Femur (tissue), 1 donor: Measurements from ENCODE around the gene NOL11.
"Not testable (repeated sequence)": the region's sequence is repeated elsewhere in the genome, so short reads cannot be mapped to it uniquely, and the experiment has no call there.

Source experiments
- DNase-seq: peaks from one replicate; pipeline ENCODE4 v3.0.0-alpha.2; 2017

NOL11 gene

GRCh38 chr17:67711916-67712315 is 5.8 kb upstream of the NOL11 start:
- DNase-seq: no peak

DNA sequence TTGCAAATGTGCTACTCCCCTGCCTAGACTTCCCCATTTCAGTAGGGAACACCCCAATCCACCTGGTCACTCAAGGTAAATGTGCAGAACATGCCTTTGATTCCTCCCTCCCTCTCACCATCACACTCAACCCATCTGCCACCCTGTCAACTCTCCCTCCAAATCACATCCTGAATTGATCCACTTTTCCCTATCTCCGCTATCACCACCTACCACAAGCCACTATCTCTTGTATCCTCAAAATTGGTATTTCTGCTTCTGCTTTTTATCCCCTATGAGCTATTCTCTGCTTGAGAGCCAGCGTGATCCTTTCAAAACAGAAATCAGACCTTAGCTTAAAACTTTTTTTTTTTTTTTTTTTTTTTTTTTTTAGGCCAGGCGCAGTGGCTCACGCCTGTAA is 5.4 kb upstream of the NOL11 start:
- no peak for DNase-seq

DNA sequence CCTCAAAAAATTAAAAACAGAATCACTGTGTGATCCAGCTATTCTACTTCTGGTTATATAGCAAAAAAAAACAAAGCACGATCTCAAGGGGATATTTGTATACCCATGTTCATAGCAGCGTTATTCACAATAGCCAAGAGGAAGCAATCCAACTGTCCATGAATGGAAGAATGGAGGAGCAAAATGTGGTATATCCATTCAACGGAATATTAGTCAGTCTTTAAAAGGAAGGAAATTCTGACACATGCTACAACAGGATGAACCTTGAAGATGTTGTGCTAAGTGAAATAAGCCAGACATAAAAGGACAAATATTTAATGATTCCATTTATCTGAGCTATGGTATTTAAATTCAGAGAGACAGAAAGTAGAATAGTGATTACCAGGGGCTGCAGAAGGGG is 4.6 kb upstream of the NOL11 start:
- DNase-seq: no peak

DNA sequence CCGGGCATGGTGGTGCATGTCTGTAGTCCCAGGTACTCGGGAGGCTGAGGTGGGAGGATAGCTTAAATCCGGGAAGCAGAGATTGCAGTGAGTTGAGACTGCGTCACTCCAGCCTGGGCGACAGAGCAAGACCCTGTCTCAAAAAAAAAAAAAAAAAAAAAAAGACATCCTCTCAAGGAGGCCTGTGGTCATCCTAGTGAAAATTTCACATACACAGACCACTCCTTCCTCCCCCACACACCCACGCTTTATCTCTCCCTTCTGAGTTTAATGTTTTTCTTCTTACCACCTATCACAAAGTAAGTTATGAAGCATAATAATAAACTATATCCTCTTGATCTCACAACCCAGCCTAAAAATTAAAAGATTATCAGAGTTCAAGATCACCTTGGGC is 1.3 kb upstream of the NOL11 start:
- no peak for DNase-seq

GRCh38 chr17:67717192-67717623 is 528 bp upstream of the NOL11 start:
- no peak for DNase-seq

- no peak for DNase-seq
Measured at GRCh38 chr17:67718325-67718941, 697 bp downstream of the NOL11 start.

- no peak for DNase-seq
Measured at GRCh38 chr17:67725373-67725791, 7.6 kb downstream of the NOL11 start.

- DNase-seq: no peak
Measured at GRCh38 chr17:67725807-67726206, 8.1 kb downstream of the NOL11 start.

DNA sequence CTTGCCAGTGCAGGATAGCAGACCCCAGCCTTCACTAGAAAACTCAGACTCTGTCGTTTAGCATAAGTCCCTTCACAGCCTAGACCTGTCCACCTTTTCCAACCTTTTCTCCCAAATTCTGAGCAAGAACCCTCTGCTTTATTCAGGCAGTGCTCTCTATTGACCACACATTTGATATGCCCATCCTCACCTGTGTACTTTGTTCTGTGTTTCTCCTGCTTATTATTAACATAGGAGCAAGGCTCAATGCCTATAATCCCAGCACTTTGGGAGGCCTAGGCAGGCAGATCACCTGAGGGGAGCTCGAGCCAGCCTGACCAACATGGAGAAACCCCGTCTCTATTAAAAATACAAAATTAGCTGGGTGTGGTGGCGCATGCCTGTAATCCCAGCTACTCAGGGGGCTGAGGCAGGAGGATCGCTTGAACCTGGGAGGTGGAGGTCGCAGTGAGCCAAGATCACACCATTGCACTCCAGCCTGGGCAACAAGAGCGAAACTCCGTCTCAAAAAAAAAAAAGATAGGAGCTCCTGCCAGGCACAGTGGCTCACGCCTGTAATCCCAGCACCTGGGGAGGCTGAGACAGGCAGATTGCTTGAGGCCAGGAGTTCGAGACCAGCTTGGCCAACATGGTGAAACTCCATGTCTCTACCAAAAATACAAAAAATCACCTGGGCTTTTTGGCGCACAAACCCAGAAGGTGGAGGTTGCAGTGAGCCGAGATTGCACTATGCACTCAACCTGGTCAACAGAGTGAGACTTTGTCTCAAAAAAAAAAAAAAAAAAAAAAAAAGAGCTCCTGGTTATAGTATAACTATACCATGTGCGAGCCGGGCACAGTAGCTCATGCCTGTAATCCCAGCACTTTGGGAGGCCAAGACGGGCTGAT is 9.7 kb downstream of the NOL11 start:
- DNase-seq: not testable (repeated sequence)

DNA sequence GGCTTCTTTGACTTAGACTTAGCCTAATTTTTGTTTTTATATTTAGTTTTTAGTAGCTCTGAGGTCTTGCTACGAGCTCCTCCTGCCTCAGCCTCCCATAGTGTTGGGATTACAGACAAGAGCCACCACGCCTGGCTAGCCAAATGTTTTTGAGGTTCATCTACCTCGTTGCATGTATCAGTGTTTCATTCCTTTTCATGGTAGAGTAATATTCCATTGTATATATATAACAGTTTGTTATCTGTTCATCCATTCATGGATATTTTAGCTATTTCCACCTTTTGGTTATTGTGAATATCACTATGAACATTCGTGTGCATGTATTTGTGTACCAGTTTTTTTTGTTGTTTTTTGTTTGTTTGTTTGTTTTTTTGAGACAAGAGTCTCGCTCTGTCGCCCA is 12.2 kb downstream of the NOL11 start:
- DNase-seq: no peak

DNA sequence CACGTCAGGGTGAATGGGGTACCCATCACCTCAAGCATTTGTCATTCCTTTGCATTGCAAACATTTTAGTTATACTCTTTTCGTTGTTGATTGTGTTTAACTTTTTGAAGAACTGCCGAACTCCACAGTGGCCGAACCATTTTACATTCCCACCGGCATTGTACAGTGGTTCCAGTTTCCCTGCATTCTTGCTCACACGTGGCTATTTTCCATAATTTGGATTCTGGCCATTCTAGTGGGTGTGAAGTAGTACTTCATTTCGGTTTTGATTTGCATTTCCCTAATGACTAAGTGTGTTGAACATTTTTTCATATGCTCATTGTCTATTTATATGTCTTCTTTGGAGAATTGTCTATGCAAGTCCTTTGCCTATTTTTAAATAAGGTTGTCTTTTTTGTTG is 13.0 kb downstream of the NOL11 start:
- no peak for DNase-seq

- no peak for DNase-seq
Measured at GRCh38 chr17:67733449-67733848, 15.7 kb downstream of the NOL11 start.

DNA sequence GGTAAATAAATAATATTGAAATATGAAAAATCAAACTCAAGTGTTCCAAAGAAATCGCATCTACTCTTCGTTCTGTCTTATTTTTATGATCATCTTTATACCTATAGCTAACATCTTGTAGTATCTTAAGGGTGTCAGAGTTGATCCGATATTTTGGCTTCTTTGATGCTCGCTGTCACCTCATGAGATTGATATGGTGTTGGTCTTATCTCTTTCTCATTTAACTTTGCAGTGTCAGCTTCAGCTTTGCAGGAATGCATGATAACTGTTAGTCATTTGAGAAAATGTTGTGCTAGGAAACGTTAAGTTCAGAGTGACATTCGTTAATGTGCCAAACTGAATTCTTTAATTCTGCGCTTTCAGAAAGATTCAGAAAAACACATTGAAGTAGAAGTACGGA is 19.4 kb downstream of the NOL11 start:
- DNase-seq: no peak

DNA sequence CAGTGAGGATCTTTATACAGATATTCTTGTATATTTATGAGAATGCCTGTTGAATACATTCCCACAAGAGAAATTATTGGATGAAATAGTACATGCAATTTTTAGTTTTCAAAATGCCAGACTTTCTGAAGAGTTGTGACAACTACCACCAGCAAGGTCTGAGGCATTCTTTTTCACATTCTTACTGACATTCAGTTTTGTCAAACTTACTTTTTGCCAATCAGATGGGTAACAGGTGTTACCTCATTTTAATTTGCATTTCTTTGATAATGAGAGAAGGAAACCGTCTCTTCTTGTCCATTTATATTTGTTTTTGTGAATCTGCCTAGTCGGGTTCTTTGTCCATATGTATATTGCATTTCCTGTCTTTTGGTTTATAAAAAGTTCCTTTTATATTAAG is 24.3 kb downstream of the NOL11 start:
- DNase-seq: no peak

DNA sequence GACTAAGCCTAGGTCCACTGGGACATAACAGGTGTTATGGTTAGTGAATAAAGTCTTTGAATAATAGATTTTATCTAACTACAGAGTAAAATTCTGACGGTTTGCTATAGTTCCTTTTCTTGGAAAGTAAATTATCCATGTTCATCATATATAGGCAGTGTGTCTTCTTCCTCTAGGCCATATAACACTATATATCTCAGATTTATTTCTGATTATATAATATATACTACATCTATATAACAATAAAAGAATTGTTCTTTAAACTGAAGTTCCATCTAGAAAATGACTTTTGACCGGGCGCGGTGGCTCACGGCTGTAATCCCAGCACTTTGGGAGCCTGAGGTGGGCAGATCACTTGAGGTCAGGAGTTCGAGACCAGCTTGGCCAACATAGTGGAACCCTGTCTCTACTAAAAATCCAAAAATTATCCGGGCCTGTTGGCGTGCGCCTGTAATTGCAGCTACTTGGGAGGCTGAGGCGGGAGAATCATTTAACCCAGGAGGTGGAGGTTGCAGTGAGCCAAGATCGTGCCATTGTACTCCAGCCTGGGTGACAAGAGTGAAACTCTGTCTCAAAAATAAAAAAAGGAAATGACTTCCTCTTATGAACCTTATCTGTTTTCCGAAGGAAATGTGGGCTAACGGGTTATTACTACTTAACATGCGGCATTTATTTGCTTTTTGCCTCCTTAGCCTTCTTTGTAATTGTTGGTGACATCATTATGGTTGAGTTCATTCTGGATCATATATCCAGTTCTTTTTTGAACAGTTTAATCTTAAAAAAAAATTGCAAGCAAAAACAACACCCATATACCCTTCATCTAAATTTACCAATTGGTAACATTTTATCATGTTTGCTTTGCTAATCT is 29.2 kb downstream of the NOL11 start:
- no peak for DNase-seq

GRCh38 chr17:67747681-67748235 is 30.0 kb downstream of the NOL11 start:
- no peak for DNase-seq

DNA sequence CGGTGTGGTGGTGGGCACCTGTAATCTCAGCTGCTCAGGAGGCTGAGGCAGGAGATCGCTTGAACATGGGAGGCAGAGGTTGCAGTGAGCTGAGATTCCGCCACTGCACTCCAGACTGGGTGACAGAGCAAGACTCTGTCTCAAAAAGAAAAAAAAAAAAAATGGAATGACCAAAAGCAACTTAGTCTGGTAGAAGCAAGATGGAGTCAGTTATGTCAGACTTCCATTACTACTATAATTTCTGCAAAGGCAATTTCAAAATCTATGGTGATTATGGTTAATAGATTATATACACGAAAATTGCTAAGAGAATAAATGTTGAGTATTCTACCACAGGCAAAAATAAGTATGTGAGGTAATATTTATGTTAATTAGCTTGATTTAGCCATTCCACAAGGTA is 32.3 kb downstream of the NOL11 start:
- DNase-seq: no peak

DNA sequence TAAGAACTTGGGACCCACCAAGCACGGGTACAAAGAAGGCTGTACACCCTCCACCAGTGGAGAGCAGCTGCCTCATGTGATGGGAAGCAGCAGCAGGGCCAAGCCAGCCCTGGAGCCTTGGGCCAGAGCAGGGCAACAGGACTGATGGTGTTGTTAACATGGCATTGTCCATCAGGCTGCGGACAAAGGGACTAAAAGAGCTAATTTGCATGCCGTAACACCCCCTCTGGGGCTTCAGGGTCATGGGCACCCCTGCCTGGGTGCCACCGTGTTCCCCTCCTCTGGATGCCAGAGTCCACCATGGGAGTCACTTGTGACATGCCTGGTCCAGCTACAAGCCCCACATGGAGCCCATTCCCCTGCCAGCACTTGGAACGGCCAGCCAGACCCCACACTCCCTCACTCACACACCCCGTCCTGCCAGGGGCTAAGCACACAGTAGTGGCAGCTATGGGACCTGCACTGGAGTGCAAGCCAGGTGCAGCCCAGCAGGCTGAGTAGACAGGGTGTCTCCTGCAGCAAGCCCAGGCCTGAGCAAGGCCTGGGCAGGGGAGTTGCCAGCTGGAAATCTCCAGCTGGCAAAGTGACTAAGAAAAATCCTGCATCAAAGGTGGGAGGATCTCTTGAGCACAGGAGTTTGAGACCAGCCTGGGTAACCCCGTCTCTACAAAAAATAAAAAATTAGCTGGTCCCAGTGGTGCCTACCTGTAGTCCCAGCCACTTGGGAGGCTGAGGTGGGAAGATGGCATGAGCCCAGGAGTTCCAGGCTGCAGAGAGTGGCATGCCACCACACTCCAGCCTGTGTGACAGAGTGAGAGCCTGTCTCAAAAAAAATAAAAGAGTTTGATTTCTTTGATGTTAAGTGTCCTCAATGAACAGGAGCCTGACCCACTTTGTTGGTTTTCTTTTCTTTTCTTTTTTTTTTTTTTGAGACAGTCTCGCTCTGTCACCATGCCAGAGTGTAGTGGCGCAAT is 33.7 kb downstream of the NOL11 start:
- no peak for DNase-seq

- not testable (repeated sequence) for DNase-seq
Measured at GRCh38 chr17:67752160-67752559, 34.4 kb downstream of the NOL11 start.

DNA sequence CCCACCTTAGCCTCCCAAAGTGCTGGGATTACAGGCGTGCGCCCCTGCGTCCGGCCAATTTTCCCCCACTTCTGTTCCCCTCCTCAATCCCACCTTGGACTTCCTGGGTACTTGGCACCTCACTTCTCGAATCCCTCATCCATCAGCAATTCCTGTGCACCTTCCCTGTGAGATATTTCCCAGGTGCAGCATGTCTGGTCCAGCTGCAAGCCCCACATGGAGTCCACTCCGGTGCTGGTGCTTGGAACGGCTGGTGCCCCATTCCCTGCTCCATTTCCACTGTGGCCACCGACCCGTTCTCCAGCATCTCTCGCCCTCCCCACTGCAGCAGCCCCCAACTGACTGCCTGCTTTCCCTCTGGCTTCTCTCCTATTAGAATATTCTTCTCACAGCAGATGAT is 35.3 kb downstream of the NOL11 start:
- no peak for DNase-seq

GRCh38 chr17:67754001-67754400 is 36.3 kb downstream of the NOL11 start:
- no peak for DNase-seq

- DNase-seq: not testable (repeated sequence)
Measured at GRCh38 chr17:67754686-67755085, 37.0 kb downstream of the NOL11 start.
